Ishikawa (cell line): ENCODE data around the gene RUSC1.

Source experiments
- CEBPB ChIP-seq: IDR thresholded peaks from 2 replicates; pipeline ENCODE4 v1.6.1; 2012
- EGR1 ChIP-seq: IDR thresholded peaks from 2 replicates; pipeline ENCODE4 v1.6.1; 2012
- EP300 ChIP-seq: IDR thresholded peaks from 2 replicates; pipeline ENCODE4 v1.6.1; 2012; ENCODE audit warnings: borderline replicate concordance
- FOXM1 ChIP-seq: IDR thresholded peaks from 2 replicates; pipeline ENCODE4 v1.6.1; 2012; ENCODE audit warnings: low read depth, borderline replicate concordance
- NFIC ChIP-seq: IDR thresholded peaks from 2 replicates; pipeline ENCODE4 v1.6.1; 2012
- RAD21 ChIP-seq: IDR thresholded peaks from 2 replicates; pipeline ENCODE4 v1.6.1; 2012; ENCODE audit warnings: low read depth
- TAF1 ChIP-seq: IDR thresholded peaks from 2 replicates; pipeline ENCODE4 v1.6.1; 2012; ENCODE audit warnings: low read depth, mild to moderate bottlenecking
- TCF12 ChIP-seq: IDR thresholded peaks from 2 replicates; pipeline ENCODE4 v1.6.1; 2012; ENCODE audit warnings: low read depth
- TEAD4 ChIP-seq: IDR thresholded peaks from 2 replicates; pipeline ENCODE4 v1.6.1; 2012
- YY1 ChIP-seq: IDR thresholded peaks from 2 replicates; pipeline ENCODE4 v1.6.1; 2012; ENCODE audit warnings: low read depth
- ZBTB7A ChIP-seq: IDR thresholded peaks from 2 replicates; pipeline ENCODE4 v1.6.1; 2012; ENCODE audit warnings: low read depth
- TF ChIP-seq, protein P1 (sequence below): IDR thresholded peaks from 2 replicates; pipeline ENCODE4 v1.6.1; 2012
- TF ChIP-seq, protein P2 (sequence below): IDR thresholded peaks from 2 replicates; pipeline ENCODE4 v1.6.1; 2012; ENCODE audit warnings: low read depth, mild to moderate bottlenecking

DNA sequence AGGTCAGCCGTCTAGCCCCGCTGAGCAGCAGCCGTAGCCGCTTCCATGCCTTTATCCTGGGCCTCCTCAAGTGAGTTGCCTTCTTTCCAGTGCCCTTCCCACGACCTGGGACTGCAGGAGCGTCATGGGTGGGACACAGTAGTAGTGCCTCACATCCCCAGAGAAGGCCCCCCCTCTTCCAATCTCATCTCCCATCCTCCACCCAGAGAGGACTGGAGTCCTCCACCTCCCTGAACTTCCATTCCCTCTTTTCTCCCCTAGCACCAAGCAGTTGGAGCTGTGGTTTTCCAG, 4.9 kb downstream of the RUSC1 start:
- TF ChIP-seq, protein P1, sequence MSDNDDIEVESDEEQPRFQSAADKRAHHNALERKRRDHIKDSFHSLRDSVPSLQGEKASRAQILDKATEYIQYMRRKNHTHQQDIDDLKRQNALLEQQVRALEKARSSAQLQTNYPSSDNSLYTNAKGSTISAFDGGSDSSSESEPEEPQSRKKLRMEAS, result no peak
- TF ChIP-seq CEBPB, result no peak
- TF ChIP-seq TCF12, result no peak
- TF ChIP-seq YY1, result no peak
- no peak for TF ChIP-seq TAF1
- TF ChIP-seq EP300, result no peak
- no peak for TF ChIP-seq ZBTB7A
- no peak for TF ChIP-seq EGR1
- TF ChIP-seq FOXM1, result no peak
- TF ChIP-seq, protein P2, sequence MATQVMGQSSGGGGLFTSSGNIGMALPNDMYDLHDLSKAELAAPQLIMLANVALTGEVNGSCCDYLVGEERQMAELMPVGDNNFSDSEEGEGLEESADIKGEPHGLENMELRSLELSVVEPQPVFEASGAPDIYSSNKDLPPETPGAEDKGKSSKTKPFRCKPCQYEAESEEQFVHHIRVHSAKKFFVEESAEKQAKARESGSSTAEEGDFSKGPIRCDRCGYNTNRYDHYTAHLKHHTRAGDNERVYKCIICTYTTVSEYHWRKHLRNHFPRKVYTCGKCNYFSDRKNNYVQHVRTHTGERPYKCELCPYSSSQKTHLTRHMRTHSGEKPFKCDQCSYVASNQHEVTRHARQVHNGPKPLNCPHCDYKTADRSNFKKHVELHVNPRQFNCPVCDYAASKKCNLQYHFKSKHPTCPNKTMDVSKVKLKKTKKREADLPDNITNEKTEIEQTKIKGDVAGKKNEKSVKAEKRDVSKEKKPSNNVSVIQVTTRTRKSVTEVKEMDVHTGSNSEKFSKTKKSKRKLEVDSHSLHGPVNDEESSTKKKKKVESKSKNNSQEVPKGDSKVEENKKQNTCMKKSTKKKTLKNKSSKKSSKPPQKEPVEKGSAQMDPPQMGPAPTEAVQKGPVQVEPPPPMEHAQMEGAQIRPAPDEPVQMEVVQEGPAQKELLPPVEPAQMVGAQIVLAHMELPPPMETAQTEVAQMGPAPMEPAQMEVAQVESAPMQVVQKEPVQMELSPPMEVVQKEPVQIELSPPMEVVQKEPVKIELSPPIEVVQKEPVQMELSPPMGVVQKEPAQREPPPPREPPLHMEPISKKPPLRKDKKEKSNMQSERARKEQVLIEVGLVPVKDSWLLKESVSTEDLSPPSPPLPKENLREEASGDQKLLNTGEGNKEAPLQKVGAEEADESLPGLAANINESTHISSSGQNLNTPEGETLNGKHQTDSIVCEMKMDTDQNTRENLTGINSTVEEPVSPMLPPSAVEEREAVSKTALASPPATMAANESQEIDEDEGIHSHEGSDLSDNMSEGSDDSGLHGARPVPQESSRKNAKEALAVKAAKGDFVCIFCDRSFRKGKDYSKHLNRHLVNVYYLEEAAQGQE, result no peak
- no peak for TF ChIP-seq RAD21
- no peak for TF ChIP-seq TEAD4
- no peak for TF ChIP-seq NFIC
